G401.6 (cell line): Measurements from ENCODE around the gene ZNF432.

Source experiments
- FAIRE-seq: peaks from 2 replicates; lab custom pipeline; 2012; peaks lifted over from hg19 to GRCh38; lab: Jason Lieb, UNC

ZNF432 gene

GRCh38 chr19:52007806-52008557 lies 40.7 kb downstream of the ZNF432 start, which contains the start of gene ZNF615:
Gene ZNF615 (minus strand): TSS chr19:52008211. CDS start chr19:52003711, 4,500 bp downstream.
- peak; percentile 41 for FAIRE-seq

GRCh38 chr19:52007451-52007805 lies 41.2 kb downstream of the ZNF432 start:
- FAIRE-seq = no peak

- FAIRE-seq = no peak
Observed at GRCh38 chr19:51994048-51994644, 54.5 kb downstream of the ZNF432 start.

- no peak for FAIRE-seq
Observed at GRCh38 chr19:51993422-51993821, 55.2 kb downstream of the ZNF432 start.

GRCh38 chr19:51986309-51987291 lies 62.0 kb downstream of the ZNF432 start, which contains the start of gene ZNF350:
Gene ZNF350 (minus strand): TSS chr19:51986840. CDS start chr19:51974360, 12,480 bp downstream.
- FAIRE-seq = peak; percentile 92

- no peak for FAIRE-seq
Observed at GRCh38 chr19:51983361-51983760, 65.3 kb downstream of the ZNF432 start.
